Measurements from ENCODE around the gene IRF9. TPM values are rescaled to one million over a fixed set of nuclear protein-coding genes. Genes with fewer than 3 reads are reported as not detected.

The IRF9 gene
- total and polyA plus RNA-seq, 2 of the 13 experiments (the other 11 are each of a cell fraction or from before 2014, with no cell fraction given) = 14.9 to 49.7 TPM

DNA sequence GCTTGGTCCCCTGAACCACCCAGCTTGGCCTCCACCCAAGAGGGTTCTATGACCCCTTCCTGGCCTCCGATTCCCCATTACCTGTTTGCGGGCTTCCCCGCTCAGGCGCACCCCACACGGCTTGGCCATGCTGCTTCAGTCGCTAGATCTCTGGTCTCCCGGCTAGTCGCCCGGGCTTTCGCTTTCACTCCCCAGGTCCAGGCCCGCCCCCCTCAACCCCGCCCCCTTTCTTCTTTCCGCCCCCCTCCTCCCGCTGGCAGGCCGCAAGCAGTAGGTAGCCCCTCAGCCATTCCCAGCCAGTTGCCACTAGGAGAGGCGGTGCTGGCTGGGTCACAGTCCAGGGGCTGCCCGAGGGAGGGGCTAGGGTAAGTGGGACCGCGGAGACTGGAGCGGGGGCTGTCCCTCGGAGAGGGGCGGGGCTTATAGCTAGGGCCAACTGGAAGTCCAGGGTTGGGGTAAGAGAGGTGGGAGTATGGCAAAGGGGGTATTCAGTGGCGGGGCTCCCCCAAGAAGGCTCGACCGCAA is 14.6 kb upstream of the IRF9 start, which contains the start of gene PSME2 (continued):
- no peak for TF ChIP-seq ZNF34 (CRISPR knock-in tag; IDR thresholded peaks at IDR 0.05; ENCODE audit: borderline replicate concordance)
- peak; percentile 2; the same call in 1 of the 2 replicates for TF ChIP-seq ZHX2 (IDR thresholded peaks at IDR 0.05; ENCODE audit: low read depth)
- no peak for TF ChIP-seq ZHX2 (CRISPR knock-in tag; IDR thresholded peaks at IDR 0.05; ENCODE audit: borderline replicate concordance)
- TF ChIP-seq NRL (CRISPR knock-in tag; IDR thresholded peaks at IDR 0.05; ENCODE audit: borderline replicate concordance) = no peak
- TF ChIP-seq, protein P1, sequence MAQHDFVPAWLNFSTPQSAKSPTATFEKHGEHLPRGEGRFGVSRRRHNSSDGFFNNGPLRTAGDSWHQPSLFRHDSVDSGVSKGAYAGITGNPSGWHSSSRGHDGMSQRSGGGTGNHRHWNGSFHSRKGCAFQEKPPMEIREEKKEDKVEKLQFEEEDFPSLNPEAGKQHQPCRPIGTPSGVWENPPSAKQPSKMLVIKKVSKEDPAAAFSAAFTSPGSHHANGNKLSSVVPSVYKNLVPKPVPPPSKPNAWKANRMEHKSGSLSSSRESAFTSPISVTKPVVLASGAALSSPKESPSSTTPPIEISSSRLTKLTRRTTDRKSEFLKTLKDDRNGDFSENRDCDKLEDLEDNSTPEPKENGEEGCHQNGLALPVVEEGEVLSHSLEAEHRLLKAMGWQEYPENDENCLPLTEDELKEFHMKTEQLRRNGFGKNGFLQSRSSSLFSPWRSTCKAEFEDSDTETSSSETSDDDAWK (CRISPR knock-in tag; IDR thresholded peaks at IDR 0.05) = no peak
- TF ChIP-seq STAG1 (CRISPR knock-in tag; IDR thresholded peaks at IDR 0.05) = 0 out of 2 replicates have a peak, but pooled peaks have one; percentile 21
- TF ChIP-seq RBM22 (optimal IDR thresholded peaks at IDR 0.05; ENCODE audit: low read length) = no peak
- 0 out of 2 replicates have a peak, but pooled peaks have one; percentile 34 for TF ChIP-seq PBX2 (CRISPR knock-in tag; IDR thresholded peaks at IDR 0.05)
- TF ChIP-seq RBFOX2 (IDR thresholded peaks at IDR 0.05; ENCODE audit: low read depth, low read length) = 0 out of 2 replicates have a peak, but pooled peaks have one; percentile 24
- peak; percentile 91 for TF ChIP-seq XRCC5 (optimal IDR thresholded peaks at IDR 0.05; ENCODE audit: low read length)
- TF ChIP-seq PHF21A (CRISPR knock-in tag; IDR thresholded peaks at IDR 0.05) = no peak
- no peak for TF ChIP-seq ZBTB14 (CRISPR knock-in tag; IDR thresholded peaks at IDR 0.05)
- peak; percentile 74 for TF ChIP-seq ZBTB38 (CRISPR knock-in tag; IDR thresholded peaks at IDR 0.05)
- TF ChIP-seq FOSL2 (CRISPR knock-in tag; IDR thresholded peaks at IDR 0.05) = peak; percentile 36
- TF ChIP-seq, protein P2, sequence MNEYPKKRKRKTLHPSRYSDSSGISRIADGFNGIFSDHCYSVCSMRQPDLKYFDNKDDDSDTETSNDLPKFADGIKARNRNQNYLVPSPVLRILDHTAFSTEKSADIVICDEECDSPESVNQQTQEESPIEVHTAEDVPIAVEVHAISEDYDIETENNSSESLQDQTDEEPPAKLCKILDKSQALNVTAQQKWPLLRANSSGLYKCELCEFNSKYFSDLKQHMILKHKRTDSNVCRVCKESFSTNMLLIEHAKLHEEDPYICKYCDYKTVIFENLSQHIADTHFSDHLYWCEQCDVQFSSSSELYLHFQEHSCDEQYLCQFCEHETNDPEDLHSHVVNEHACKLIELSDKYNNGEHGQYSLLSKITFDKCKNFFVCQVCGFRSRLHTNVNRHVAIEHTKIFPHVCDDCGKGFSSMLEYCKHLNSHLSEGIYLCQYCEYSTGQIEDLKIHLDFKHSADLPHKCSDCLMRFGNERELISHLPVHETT (CRISPR knock-in tag; conservative IDR thresholded peaks at IDR 0.05) = no peak
- TF ChIP-seq ZNF441 (CRISPR knock-in tag; IDR thresholded peaks at IDR 0.05; ENCODE audit: borderline replicate concordance) = peak; percentile 85
- peak; percentile 87; the same call in 1 of the 2 replicates for TF ChIP-seq ZBTB7B (CRISPR knock-in tag; IDR thresholded peaks at IDR 0.05)
- TF ChIP-seq EHMT2 (IDR thresholded peaks at IDR 0.05; ENCODE audit: borderline replicate concordance, low read depth, low read length) = no peak
- TF ChIP-seq ZNF17 (CRISPR knock-in tag; IDR thresholded peaks at IDR 0.05) = no peak
- no peak for TF ChIP-seq ZNF562 (CRISPR knock-in tag; IDR thresholded peaks at IDR 0.05; ENCODE audit: borderline replicate concordance)

Data from HepG2 (cell line).